NCI-H510A treated with DMSO at 0.1 percent for 48 hours (cell line): Measurements from ENCODE around the gene SLC25A48.

ENCODE experiments used
- DNase-seq: peaks from one replicate; lab custom pipeline; 2025; lab: John Stamatoyannopoulos, UW

Gene SLC25A48

GRCh38 chr5:135920199-135920598, 85.7 kb downstream of the SLC25A48 start:
- no peak for DNase-seq

GRCh38 chr5:135921388-135921787, 86.9 kb downstream of the SLC25A48 start:
- no peak for DNase-seq

GRCh38 chr5:135930029-135930948, 95.8 kb downstream of the SLC25A48 start:
- no peak for DNase-seq

- DNase-seq = no peak
Observed at GRCh38 chr5:135930949-135931295, 96.5 kb downstream of the SLC25A48 start.

- DNase-seq = no peak
Observed at GRCh38 chr5:135934939-135935338, 100.5 kb downstream of the SLC25A48 start.

GRCh38 chr5:135937245-135937911, 102.9 kb downstream of the SLC25A48 start:
- no peak for DNase-seq
